ENCODE measurements around the gene GALK2.

DNA sequence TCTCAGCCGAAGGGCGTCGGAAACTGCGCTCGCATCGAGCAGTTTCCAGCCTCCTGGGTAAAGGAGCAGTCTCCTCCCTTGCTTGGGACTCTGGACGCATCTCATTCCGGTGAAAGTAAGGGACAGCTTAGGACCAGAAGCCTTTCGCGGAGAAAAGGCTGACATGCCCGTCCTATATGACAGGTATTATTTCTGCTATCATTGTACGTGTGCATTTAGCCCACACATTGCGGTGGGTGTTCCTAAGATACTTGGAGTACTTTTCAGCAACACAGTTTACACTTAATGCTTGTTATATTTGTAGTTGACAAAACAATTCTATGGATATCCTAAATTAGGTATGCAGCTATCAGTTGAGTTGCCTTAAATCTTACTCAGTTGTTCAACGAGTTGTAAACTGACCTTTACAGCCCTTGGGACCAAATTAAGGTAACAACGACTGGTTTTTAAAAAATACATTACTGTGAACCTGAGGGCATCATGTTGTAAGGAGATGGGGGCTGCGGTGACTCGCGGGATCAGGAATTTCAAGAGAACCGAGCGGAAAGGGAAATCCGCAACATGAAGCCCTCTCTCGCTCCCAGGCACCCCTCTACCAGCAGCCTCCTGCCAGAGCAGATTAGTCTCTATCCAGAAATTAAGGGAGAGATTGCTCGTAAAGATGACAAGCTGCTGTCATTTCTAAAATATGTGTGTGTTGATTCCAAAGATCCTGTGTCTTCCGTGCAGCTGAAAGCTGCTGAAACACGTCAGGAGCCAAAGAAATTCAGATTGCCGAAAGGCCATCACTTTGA, 14.0 kb upstream of the GALK2 start:
- TF ChIP-seq, protein P1, sequence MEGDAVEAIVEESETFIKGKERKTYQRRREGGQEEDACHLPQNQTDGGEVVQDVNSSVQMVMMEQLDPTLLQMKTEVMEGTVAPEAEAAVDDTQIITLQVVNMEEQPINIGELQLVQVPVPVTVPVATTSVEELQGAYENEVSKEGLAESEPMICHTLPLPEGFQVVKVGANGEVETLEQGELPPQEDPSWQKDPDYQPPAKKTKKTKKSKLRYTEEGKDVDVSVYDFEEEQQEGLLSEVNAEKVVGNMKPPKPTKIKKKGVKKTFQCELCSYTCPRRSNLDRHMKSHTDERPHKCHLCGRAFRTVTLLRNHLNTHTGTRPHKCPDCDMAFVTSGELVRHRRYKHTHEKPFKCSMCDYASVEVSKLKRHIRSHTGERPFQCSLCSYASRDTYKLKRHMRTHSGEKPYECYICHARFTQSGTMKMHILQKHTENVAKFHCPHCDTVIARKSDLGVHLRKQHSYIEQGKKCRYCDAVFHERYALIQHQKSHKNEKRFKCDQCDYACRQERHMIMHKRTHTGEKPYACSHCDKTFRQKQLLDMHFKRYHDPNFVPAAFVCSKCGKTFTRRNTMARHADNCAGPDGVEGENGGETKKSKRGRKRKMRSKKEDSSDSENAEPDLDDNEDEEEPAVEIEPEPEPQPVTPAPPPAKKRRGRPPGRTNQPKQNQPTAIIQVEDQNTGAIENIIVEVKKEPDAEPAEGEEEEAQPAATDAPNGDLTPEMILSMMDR (conservative IDR thresholded peaks at IDR 0.05; ENCODE audit: low read length) = no peak
- no peak for TF ChIP-seq EZH2phosphoT487 (IDR thresholded peaks at IDR 0.05; ENCODE audit: borderline replicate concordance)

Data from Loucy (cell line).